GM13976 (cell line): Measurements from ENCODE around the gene PARN.

Experiments
- DNase-seq: peaks from one replicate; pipeline ENCODE4 v3.0.0; 2012; ENCODE audit warnings: low spot score
- CTCF ChIP-seq: IDR thresholded peaks from 2 replicates; pipeline ENCODE4 v1.5.1; 2012; ENCODE audit warnings: borderline replicate concordance, mild to moderate bottlenecking; ENCODE audit not compliant: insufficient read depth; ENCODE audit errors: extremely low read depth, missing control alignments, control extremely low read depth
- in situ Hi-C: fragments of 300-500 bp; cut with MboI; formaldehyde crosslinking; loops from one replicate; pipeline ENCODE4 v1.12.0; 2022; ENCODE audit warnings: low sequenced_read_pairs, mixed read lengths, inconsistent platforms; ENCODE audit not compliant: unreplicated experiment

PARN gene

GRCh38 chr16:14458576-14458975, 171.5 kb downstream of the PARN start:
- DNase-seq: no peak
- no peak for TF ChIP-seq CTCF
- in situ Hi-C loops: no loop called here

DNA sequence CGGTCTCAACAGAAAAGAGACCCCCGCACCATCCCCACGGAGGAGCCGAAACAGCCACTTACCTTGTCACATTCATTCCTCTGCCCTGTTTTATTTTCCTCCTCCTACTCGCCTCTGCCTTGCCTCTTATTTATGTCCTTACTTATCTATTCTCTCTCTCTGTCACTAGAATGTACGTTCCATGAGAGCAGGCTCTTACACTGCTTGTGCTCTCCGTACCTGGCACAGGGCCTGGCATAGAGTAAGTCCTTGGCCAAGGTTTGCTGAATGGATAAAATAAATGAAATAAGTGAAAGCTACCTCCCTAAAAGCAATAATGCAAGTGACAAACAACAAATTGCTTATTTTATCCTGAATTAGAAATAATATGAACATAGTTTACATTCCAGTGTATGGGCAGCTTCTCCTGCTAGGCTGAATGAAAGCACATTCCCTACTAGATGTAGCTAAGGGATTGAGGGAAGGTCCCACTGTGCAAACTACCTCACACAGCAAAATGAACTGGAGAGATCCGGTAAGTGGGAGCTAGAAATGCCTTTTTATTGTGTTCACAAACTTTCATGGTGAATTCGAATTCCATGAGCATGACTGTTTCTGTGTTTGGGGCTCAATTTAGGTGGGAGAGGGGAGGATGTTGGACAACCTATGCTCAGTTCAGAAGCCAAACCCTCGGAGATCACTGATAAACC, 173.1 kb downstream of the PARN start:
- TF ChIP-seq CTCF: no peak
- in situ Hi-C loops: no loop called here
- no peak for DNase-seq

DNA sequence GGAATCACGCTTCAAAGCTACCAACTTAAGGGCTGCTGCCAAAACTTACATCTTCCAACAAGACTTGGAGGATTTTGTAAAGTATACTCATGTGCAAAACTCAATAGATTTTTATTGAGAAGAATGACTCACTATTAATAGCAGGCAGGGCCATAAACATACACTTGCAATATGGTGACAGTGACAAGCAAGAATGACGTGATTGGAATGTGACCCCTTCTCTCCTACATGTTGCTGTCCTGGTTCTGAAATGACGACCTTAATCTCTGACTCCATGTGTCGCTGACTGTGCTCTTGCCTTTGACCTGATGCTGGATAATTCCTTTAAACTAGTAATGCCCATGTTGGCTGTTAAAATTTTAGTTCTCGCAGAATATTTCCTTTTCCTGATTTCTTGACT, 174.5 kb downstream of the PARN start:
- in situ Hi-C loops: no loop called here
- no peak for DNase-seq
- TF ChIP-seq CTCF: no peak

GRCh38 chr16:14454391-14454790, 175.7 kb downstream of the PARN start:
- in situ Hi-C loops: no loop called here
- TF ChIP-seq CTCF: no peak
- DNase-seq: no peak

DNA sequence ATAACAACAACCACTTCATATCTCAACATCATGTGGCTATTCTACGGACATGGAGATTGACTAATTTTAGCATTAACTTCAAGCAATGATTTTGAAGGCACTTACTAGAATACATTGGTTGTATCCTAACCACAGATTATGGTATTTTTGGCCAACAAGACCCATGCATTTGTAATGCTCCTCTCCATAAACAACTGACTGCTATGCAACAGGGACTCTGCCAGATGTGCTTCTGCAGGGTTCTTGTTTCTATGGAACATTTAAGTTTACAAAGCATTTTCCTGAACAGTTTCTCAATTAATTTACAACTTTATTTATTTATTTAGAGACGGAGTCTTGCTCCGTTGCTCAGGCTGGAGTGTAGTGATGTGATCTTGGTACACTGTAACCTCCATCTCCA, 178.0 kb downstream of the PARN start:
- DNase-seq: no peak
- in situ Hi-C loops: no loop called here

DNA sequence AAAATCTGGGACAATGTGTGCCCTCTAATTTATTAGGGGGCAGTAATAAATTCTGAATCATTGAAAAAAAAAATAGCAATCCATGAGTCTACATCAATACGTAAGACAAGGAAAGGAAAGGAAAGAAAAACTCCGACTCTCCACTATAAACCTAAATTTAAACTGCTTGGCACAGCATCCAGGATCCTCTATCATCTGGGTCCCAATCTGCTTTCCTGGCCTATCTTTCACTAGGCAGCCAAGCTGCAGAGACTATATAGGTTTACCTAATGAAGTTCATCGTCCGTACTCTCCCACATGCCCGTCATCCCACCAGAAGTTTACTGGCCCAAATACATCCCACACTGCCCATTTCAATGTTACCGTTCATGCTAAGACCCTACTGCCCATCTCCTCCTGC, 179.2 kb downstream of the PARN start:
- no peak for TF ChIP-seq CTCF
- in situ Hi-C loops: no loop called here
- DNase-seq: no peak

More for the DNA sequence above, 178.0 kb downstream of the PARN start:
- TF ChIP-seq CTCF: no peak

DNA sequence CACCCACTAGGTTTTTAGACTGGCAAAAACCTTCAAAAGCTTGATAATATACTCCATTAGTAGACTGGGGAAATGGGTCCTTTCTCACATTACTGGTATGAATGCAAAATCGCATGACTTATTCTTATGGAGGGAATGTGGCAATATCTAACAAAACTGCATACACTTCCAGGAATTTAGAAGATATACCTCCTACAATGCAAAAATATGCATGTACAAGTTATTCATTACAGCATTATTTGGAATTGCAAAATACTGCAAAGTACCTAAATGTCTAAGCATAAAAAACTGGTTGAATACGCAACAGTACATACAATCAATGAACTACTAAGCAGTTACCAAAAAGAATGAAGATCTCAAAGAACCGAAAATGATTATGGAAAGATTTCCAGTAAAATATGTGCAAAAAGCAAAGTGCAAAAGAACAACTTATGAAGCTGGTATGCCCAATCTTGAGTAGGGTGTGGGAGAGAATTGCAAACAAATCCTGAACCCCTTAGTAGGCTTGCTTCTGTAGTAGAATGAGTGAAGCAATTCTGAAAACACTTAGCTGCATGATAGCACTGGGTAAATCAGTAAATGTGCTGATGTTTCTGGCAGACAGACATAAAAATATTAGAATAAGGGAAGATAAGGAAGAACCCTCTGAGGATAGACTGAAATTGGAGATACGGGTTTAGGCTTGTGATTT, 180.1 kb downstream of the PARN start:
- in situ Hi-C loops: no loop called here
- DNase-seq: no peak

More for the DNA sequence above, 180.1 kb downstream of the PARN start:
- TF ChIP-seq CTCF: no peak
